HG02870 (cell line): ENCODE measurements around the gene DET1.
"Not testable (repeated sequence)": the region's sequence is repeated elsewhere in the genome, so short reads cannot be mapped to it uniquely, and the experiment has no call there.

Source experiments
- ATAC-seq: cut with Tn5 transposase; IDR thresholded peaks from one replicate; pipeline ENCODE4 v1.9.1; 2021; ENCODE audit warnings: mild to moderate bottlenecking, moderate library complexity; ENCODE audit not compliant: unreplicated experiment

The DET1 gene

GRCh38 chr15:88541111-88541510 is 5.4 kb downstream of the DET1 start:
- not testable (repeated sequence) for ATAC-seq

GRCh38 chr15:88540350-88540749 is 6.1 kb downstream of the DET1 start:
- ATAC-seq: not testable (repeated sequence)

GRCh38 chr15:88539441-88539840 is 7.0 kb downstream of the DET1 start:
- ATAC-seq: no peak

GRCh38 chr15:88538972-88539371 is 7.5 kb downstream of the DET1 start:
- ATAC-seq: no peak

GRCh38 chr15:88537591-88538317 is 8.7 kb downstream of the DET1 start:
- no peak for ATAC-seq

- ATAC-seq: no peak
Observed at GRCh38 chr15:88535607-88536313, 10.7 kb downstream of the DET1 start.

GRCh38 chr15:88535100-88535499 is 11.4 kb downstream of the DET1 start:
- ATAC-seq: no peak

- no peak for ATAC-seq
Observed at GRCh38 chr15:88533376-88533775, 13.1 kb downstream of the DET1 start.

GRCh38 chr15:88529021-88529630 is 17.4 kb downstream of the DET1 start:
- ATAC-seq: no peak

- ATAC-seq: no peak
Observed at GRCh38 chr15:88526247-88526879, 20.1 kb downstream of the DET1 start.

GRCh38 chr15:88525418-88525817 is 21.1 kb downstream of the DET1 start:
- ATAC-seq: no peak

- ATAC-seq: not testable (repeated sequence)
Observed at GRCh38 chr15:88524094-88524493, 22.4 kb downstream of the DET1 start.

- ATAC-seq: no peak
Observed at GRCh38 chr15:88518903-88519302, 27.6 kb downstream of the DET1 start.

GRCh38 chr15:88513195-88513594 is 33.3 kb downstream of the DET1 start:
- ATAC-seq: no peak

- no peak for ATAC-seq
Observed at GRCh38 chr15:88512601-88513000, 33.9 kb downstream of the DET1 start.

- no peak for ATAC-seq
Observed at GRCh38 chr15:88512078-88512477, 34.4 kb downstream of the DET1 start.

GRCh38 chr15:88511161-88511560 is 35.3 kb downstream of the DET1 start:
- ATAC-seq: no peak

GRCh38 chr15:88509964-88510363 is 36.5 kb downstream of the DET1 start:
- no peak for ATAC-seq

GRCh38 chr15:88509321-88509720 is 37.2 kb downstream of the DET1 start:
- ATAC-seq: no peak

GRCh38 chr15:88506628-88507027 is 39.9 kb downstream of the DET1 start:
- ATAC-seq: no peak

GRCh38 chr15:88505721-88506120 is 40.8 kb downstream of the DET1 start:
- no peak for ATAC-seq

GRCh38 chr15:88504445-88504844 is 42.0 kb downstream of the DET1 start:
- ATAC-seq: no peak
